Activated naive CD4-positive, alpha-beta T cell treated with anti-CD3 and anti-CD28 coated beads, Interleukin-2, amount 50 U/mL, for 24 hours (primary cell): ENCODE data around the gene SELE.

Experiments used
- H3K27ac Mint-ChIP-seq: one replicate; pipeline ENCODE4 v1.8.0; 2021; ENCODE audit warnings: mild to moderate bottlenecking, mixed read lengths
- H3K27me3 Mint-ChIP-seq: one replicate; pipeline ENCODE4 v1.8.0; 2021; ENCODE audit warnings: mixed read lengths
- H3K36me3 Mint-ChIP-seq: one replicate; pipeline ENCODE4 v1.8.0; 2021; ENCODE audit warnings: mixed read lengths
- H3K4me1 Mint-ChIP-seq: one replicate; pipeline ENCODE4 v1.8.0; 2021; ENCODE audit warnings: mixed read lengths
- H3K4me3 Mint-ChIP-seq: one replicate; pipeline ENCODE4 v1.8.0; 2021; ENCODE audit warnings: mild to moderate bottlenecking, mixed read lengths
- H3K9me3 Mint-ChIP-seq: one replicate; pipeline ENCODE4 v1.8.0; 2021; ENCODE audit warnings: mixed read lengths

The SELE gene

GRCh38 chr1:169680377-169681019, 53.4 kb downstream of the SELE start:
- H3K4me3 Mint-ChIP-seq = peak overlapping the region; percentile 69
- peak overlapping the region; percentile 95 for H3K27ac Mint-ChIP-seq
- H3K9me3 Mint-ChIP-seq = no peaks in the 10 kb centered on the region
- no peaks in the 10 kb centered on the region for H3K27me3 Mint-ChIP-seq
- H3K36me3 Mint-ChIP-seq = no peaks in the 10 kb centered on the region
- peaks cover 66% of the 10 kb centered on the region for H3K4me1 Mint-ChIP-seq

- H3K27me3 Mint-ChIP-seq = no peaks in the 10 kb centered on the region
- no peaks in the 10 kb centered on the region for H3K36me3 Mint-ChIP-seq
- no peak overlapping the region for H3K4me3 Mint-ChIP-seq
- peak overlapping the region; percentile 79 for H3K27ac Mint-ChIP-seq
- H3K4me1 Mint-ChIP-seq = peaks cover 72% of the 10 kb centered on the region
- no peaks in the 10 kb centered on the region for H3K9me3 Mint-ChIP-seq
Measured at GRCh38 chr1:169679692-169680091, 54.2 kb downstream of the SELE start.

- Mint-ChIP-seq H3K9me3 (peaks cover 7% of the 10 kb centered on the region), H3K4me1 (peaks cover 67% of the 10 kb centered on the region), H3K27me3 (no peaks in the 10 kb centered on the region), H3K27ac (peak overlapping the region; percentile 66), H3K4me3 (no peak overlapping the region), H3K36me3 (peaks cover 2% of the 10 kb centered on the region)
Measured at GRCh38 chr1:169676001-169676400, 57.9 kb downstream of the SELE start.
